Adrenal gland (tissue), 12 donors: ENCODE measurements around the gene CD93. TPM values are rescaled to one million over a fixed set of nuclear protein-coding genes. Genes with fewer than 3 reads are reported as not detected.

ENCODE experiments used
- DNase-seq, 7 donors: peaks; one replicate each; pipeline ENCODE4 v3.0.0-alpha.2; 2019 to 2020
- H3K27ac ChIP-seq, 5 donors: fragments of 200-600 bp; sonication (generic) in 4 of 5; 1 replicate in 3 of 5; 2 replicates in 2 of 5; pipeline versions ENCODE4 v1.5.1 to v1.8.0; 2016 to 2020; ENCODE audit warnings: mild to moderate bottlenecking in 1 of 5
- H3K27me3 ChIP-seq: fragments of 200-600 bp; 2 replicates; pipeline ENCODE4 v1.8.0; 2021
- H3K36me3 ChIP-seq, 2 donors: fragments of 200-600 bp; replicated peaks in 1 of 2; 1 replicate in 1 of 2; 2 replicates in 1 of 2; pipeline versions ENCODE4 v1.5.1 to v1.8.0; 2018 to 2022
- H3K4me1 ChIP-seq, 2 donors: fragments of 200-600 bp; replicated peaks in 1 of 2; 1 replicate in 1 of 2; 2 replicates in 1 of 2; pipeline versions ENCODE4 v1.5.1 to v1.8.0; 2018 to 2021
- H3K4me3 ChIP-seq, 4 donors: fragments of 200-600 bp; sonication (generic) in 3 of 4; one replicate each; pipeline ENCODE4 v1.5.1; 2016 to 2018
- H3K9me3 ChIP-seq, 3 donors: fragments of 200-600 bp; sonication (generic) in 1 of 3; replicated peaks in 1 of 3; 1 replicate in 2 of 3; 2 replicates in 1 of 3; pipeline versions ENCODE4 v1.5.1 to v1.8.0; 2016 to 2021
- CTCF ChIP-seq, 6 experiments: fragments of 450-650 bp in 4 of 6; fragments of 200-600 bp in 2 of 6; sonication (generic) in 1 of 6; IDR thresholded peaks; 1 replicate in 5 of 6; 2 replicates in 1 of 6; pipeline versions ENCODE4 v1.5.1 to v1.8.0; 2016 to 2021; ENCODE audit warnings: antibody characterized with exemption in 6 of 6, mild to moderate bottlenecking in 2 of 6, moderate library complexity in 1 of 6
- POLR2A ChIP-seq, 2 donors: fragments of 450-650 bp; IDR thresholded peaks; one replicate each; pipeline ENCODE4 v1.6.1; 2017; ENCODE audit warnings: antibody characterized with exemption in 2 of 2, mild to moderate bottlenecking in 2 of 2, moderate library complexity in 1 of 2
- WGBS, 4 donors: extraction: QIAGEN DNeasy Blood & Tissue Kit in 2 of 4; methylation state at CpG; one replicate each; pipeline versions ENCODE4 v1.1.5 to v1.1.7; 2013 to 2017; 5-methylcytosine and 5-hydroxymethylcytosine counted together
- intact Hi-C, 2 donors: fragments of 100-400 bp; cut with DNase I; formaldehyde crosslinking; loops; one replicate each; pipeline versions ENCODE4 v1.14.1 to v1.15.0; 2022 to 2023
- polyA plus RNA-seq, 3 donors: library from polyadenylated mRNA; stranded (reverse); fragments of 200-250 nt in 2 of 3; fragments of 350-450 nt in 1 of 3; fragmentation: Illumina TruSeq in 1 of 3; extraction: RNeasy Lipid Tissue Mini Kit (QIAGEN cat#74804) in 1 of 3; gene quantifications; one replicate each; pipeline ENCODE4 v1.2.3, GENCODE V29; 2013 to 2014
- total RNA-seq, 9 donors: library from RNA; depleted of rRNA in 4 of 9; stranded (reverse); fragments of >200 nt in 4 of 9; fragments of 120-200 nt in 1 of 9; fragmentation: NEBNext Ultra II Directional in 1 of 9; extraction: Animal tissue kit (Norgen Biotek cat#: 25700) in 1 of 9; gene quantifications; one replicate each; pipeline versions ENCODE4 v1.1.0 to v1.2.4, GENCODE V29; 2013 to 2023
- donor health status: healthy with polysubstance abuse.
- donor health status: Bipolar disorder and iron deficiency.
- donor health status: DM: yes; HTN: yes; CAD: no.
- donor health status: DM: no; HTN: no; CAD: no.
- donor health status: DM: no; HTN: no; CAD: no.
- donor health status: DM: yes; HTN: yes; CAD: no.

The CD93 gene
- total and polyA plus RNA-seq, 12 donors: 4.3 to 83.0 (median 37.3) TPM

- peak; percentile 45 to 69 (median 55) for DNase-seq
- Histone ChIP-seq H3K36me3 (no peaks in the 10 kb centered on the region), H3K9me3 (no peaks in the 10 kb centered on the region), H3K4me1 (peaks cover 24 to 55% of the 10 kb centered on the region in 2 donors), H3K4me3 (peak overlapping the region in 2 of 4 donors; percentile 28 to 56), H3K27ac (peak overlapping the region in 4 of 5 donors; percentile 38 to 86 (median 60)), H3K27me3 (peaks cover 17% of the 10 kb centered on the region)
- WGBS, 4 donors: 4 to 16% (median 5%) methylated on average over 22 to 92 of the region's 92 CpGs
- TF ChIP-seq CTCF (IDR thresholded peaks at IDR 0.05) (peak in 5 of 6 experiments; percentile 18 to 58 (median 43)), POLR2A (IDR thresholded peaks at IDR 0.05) (no peak)
- intact Hi-C loops: no loop called here
Measured at GRCh38 chr20:23048283-23049200, 37.6 kb downstream of the CD93 start.

DNA sequence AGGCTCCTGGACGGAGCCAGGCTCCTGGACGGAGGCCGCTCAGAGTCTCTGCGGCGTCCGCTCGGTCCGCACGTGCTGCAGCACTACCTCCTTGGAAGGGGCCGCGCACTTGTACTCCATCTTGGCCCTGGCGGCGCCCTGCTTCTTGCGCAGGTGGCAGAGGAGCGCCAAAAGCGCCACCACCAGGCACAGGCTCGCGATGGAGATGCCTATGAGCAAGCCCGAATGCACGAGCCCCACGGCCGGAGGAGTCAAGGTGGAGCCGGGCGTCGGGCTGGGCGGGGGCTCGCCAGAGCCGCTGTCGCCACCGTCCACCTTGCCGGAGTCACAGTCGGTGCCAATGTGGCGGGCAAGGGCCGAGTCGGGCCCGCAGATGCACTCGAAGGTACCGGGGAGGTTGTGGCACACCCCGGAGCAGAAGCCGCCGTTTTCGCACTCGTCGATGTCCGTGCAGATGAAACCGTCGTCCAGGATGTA, 38.3 kb downstream of the CD93 start:
- peak in 3 of 7 donors; percentile 8 to 48 (median 26) for DNase-seq
- peak overlapping the region in 2 of 4 donors; percentile 6 to 56 for H3K4me3 ChIP-seq
- H3K4me1 ChIP-seq: peaks cover 24 to 55% of the 10 kb centered on the region in 2 donors
- intact Hi-C loops: no loop called here
- no peaks in the 10 kb centered on the region for H3K9me3 ChIP-seq
- H3K27ac ChIP-seq: peak overlapping the region in 1 of 5 donors; percentile 86
- peaks cover 17% of the 10 kb centered on the region for H3K27me3 ChIP-seq
- no peak for TF ChIP-seq CTCF (IDR thresholded peaks at IDR 0.05)
- no peak for TF ChIP-seq POLR2A (IDR thresholded peaks at IDR 0.05)
- H3K36me3 ChIP-seq: no peaks in the 10 kb centered on the region
- 17 to 25% (median 24%) methylated on average over 33 to 47 of the region's 47 CpGs; no CpG with 5 or more reads in 1 of the 4 donors for WGBS, 4 donors

GRCh38 chr20:23047001-23047737, 39.0 kb downstream of the CD93 start:
- DNase-seq: peak in 1 of 7 donors; percentile 15
- Histone ChIP-seq H3K4me3 (peak overlapping the region in 2 of 4 donors; percentile 6 to 56), H3K4me1 (peaks cover 24 to 55% of the 10 kb centered on the region in 2 donors), H3K36me3 (no peaks in the 10 kb centered on the region), H3K27me3 (peaks cover 17% of the 10 kb centered on the region), H3K9me3 (no peaks in the 10 kb centered on the region), H3K27ac (no peak overlapping the region)
- WGBS, 4 donors: 54 to 66% (median 58%) methylated on average over 10 to 13 of the region's 13 CpGs
- intact Hi-C loops: no loop called here
- TF ChIP-seq POLR2A (IDR thresholded peaks at IDR 0.05) (no peak), CTCF (IDR thresholded peaks at IDR 0.05) (no peak)

GRCh38 chr20:23046431-23046830, 39.7 kb downstream of the CD93 start:
- H3K9me3 ChIP-seq: no peaks in the 10 kb centered on the region
- intact Hi-C loops: no loop called here
- peak overlapping the region in 1 of 4 donors; percentile 38 for H3K4me3 ChIP-seq
- TF ChIP-seq POLR2A (IDR thresholded peaks at IDR 0.05) (no peak), CTCF (IDR thresholded peaks at IDR 0.05) (no peak)
- peak in 1 of 7 donors; percentile 10 for DNase-seq
- peaks cover 17% of the 10 kb centered on the region for H3K27me3 ChIP-seq
- peaks cover 24 to 55% of the 10 kb centered on the region in 2 donors for H3K4me1 ChIP-seq
- H3K36me3 ChIP-seq: no peaks in the 10 kb centered on the region
- no peak overlapping the region for H3K27ac ChIP-seq
